GM18868 (cell line): ENCODE data around the gene ASTN2.

ENCODE experiments used
- ATAC-seq: cut with Tn5 transposase; IDR thresholded peaks from one replicate; pipeline ENCODE4 v1.9.1; 2021; ENCODE audit warnings: mild to moderate bottlenecking, moderate library complexity; ENCODE audit not compliant: unreplicated experiment

The ASTN2 gene

DNA sequence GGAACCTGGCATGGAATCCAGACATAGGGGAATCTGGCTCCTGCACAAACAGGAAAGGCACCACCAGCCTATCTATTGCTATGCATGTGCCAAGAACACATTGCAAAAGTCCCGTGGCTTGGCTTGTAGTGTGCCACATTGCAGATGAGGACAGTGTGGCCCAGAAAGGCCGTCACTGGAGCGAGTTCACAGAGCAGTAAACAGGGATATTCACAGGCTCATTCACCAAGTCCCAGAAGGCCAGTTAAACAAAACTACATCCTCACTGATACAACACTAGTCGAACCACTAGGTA lies 767.4 kb downstream of the ASTN2 start:
- peak; percentile 19 for ATAC-seq

- ATAC-seq = peak; percentile 64
Measured at GRCh38 chr9:116646661-116647514, 768.0 kb downstream of the ASTN2 start.

GRCh38 chr9:116644091-116644688 lies 770.7 kb downstream of the ASTN2 start:
- ATAC-seq = no peak

DNA sequence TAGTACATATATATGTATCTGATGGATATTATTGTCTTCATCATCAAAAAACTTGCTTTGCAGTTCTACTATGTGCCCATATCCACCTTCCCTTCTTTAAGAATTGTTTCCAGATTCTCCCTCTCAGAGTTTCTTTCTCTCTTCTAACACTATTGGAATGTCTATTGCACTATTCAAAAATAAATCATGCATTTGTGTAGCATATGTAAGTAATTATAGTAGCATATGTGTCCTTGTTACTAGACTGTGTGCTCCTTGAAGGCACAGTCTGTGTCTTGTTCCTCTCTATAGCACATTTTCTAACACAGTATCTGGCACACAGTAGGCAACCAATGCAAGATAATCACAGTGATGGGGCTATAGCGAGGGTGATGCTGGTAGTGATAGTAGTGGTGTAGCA lies 771.2 kb downstream of the ASTN2 start:
- ATAC-seq = no peak

- no peak for ATAC-seq
Measured at GRCh38 chr9:116641292-116642059, 773.4 kb downstream of the ASTN2 start.

GRCh38 chr9:116639251-116639741 lies 775.6 kb downstream of the ASTN2 start:
- no peak for ATAC-seq

DNA sequence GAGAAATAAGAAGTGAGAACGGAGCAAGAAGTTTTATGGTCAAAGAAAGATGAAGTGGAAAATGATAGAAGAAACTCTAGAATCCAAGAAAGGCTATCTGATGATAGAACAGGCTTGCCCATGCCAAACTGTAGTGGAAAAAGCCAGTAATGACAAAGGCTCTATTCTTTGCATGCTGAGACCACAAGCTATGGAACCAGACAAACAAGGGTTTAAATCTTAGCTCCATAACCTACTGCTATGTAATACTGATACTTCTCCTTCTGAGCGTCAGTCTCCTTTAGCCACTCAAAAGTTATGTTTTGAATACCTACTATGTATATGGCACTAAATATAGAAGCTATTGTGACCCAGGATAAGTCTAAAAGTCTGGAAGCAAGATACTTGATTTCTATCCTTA lies 778.9 kb downstream of the ASTN2 start:
- ATAC-seq = no peak

DNA sequence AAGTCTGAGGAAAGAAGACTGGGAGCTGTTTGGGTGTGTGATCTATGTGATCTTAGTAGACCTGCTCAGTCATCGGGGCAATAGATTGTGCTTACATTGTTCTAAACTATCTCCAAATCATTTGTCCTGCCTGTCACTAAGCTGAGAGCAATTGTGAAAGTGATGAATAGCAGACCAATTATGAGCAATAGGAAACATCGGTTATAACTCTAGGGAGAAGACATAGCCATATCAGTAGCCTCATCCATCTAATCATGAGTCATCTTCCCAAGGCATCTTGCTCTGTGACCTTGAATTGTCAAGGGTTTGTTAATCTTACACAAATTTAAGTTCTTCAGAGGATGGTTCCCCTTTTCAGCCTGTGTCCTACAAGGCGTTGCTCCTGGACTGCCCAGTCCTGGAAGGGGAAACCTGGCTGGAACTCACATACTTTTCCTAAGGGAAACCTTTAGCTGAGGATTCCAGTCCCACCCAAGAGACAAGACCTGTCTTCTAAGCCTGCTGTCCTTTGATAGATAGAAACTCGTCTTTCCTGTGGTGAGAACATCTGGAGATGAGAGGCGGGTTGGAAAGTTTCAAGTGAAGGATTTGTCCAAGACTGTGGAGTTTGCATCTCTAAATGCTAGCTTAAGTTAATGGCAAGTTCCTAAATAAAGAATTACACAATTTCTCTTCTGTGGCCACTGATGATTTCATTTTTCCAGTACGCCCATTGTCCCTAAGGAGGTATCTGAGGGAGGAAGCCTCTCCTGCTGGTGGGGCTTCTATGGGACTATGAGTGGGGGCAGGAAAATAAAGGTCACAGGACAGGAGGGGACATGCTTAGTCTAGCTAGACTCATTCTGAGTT lies 781.6 kb downstream of the ASTN2 start:
- no peak for ATAC-seq

GRCh38 chr9:116629634-116630033 lies 785.2 kb downstream of the ASTN2 start:
- no peak for ATAC-seq

DNA sequence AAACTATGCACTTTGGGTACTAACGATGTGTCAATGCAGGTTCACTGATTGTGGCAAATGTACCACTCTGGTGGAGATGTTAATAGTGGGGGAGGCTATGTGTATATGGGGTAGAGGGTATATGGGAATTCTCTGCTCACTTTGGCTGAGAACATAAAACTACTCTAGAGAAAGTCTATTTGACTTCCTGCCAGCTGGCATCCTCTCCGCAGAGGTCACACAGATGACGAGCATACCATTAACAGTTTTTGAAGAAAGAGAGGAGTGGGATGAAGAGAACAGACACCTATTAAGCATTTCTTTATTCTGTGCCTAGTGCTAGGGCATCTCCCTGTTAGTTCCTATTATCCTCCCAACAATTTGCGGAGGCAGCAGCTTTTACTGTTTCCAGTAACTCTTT lies 786.1 kb downstream of the ASTN2 start:
- no peak for ATAC-seq

- no peak for ATAC-seq
Measured at GRCh38 chr9:116627433-116627832, 787.4 kb downstream of the ASTN2 start.

DNA sequence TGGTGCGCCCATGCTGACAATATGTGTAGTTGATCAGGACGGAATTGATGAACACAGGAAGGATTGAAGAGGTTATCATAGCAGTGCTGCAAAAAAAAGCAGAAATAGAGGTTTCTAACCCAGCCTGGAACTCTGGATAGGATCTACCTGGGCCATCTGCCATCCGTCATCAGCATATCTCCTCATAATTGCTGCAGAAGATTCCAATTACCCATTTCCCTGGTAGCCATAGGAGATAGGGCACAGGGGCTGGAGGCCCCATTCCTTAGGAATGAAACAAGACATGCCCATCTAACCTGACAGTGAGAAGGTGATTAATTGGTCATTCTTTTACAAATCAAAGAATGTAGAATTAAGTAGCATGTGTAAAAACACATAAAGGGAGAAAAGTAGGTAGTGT lies 788.1 kb downstream of the ASTN2 start:
- no peak for ATAC-seq

GRCh38 chr9:116623715-116624114 lies 791.1 kb downstream of the ASTN2 start:
- no peak for ATAC-seq

DNA sequence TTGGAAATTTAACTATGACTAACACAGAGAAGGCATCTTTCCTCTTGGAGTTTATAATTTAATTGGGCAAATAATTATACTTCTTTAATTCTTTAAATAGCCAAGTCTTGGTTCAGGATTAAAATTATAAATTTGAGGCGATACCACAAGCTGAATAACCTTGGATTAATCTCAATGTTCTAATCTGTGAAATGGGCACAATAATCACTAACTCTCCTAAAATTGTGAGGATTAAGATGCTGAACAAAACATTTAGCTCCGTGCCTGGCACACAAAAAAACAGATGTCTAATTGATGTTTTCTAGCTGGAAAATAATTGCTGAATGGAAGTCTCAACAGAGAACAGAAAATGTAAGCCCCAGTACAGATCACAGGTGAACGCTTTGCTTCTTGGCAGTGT lies 797.5 kb downstream of the ASTN2 start:
- ATAC-seq = no peak

DNA sequence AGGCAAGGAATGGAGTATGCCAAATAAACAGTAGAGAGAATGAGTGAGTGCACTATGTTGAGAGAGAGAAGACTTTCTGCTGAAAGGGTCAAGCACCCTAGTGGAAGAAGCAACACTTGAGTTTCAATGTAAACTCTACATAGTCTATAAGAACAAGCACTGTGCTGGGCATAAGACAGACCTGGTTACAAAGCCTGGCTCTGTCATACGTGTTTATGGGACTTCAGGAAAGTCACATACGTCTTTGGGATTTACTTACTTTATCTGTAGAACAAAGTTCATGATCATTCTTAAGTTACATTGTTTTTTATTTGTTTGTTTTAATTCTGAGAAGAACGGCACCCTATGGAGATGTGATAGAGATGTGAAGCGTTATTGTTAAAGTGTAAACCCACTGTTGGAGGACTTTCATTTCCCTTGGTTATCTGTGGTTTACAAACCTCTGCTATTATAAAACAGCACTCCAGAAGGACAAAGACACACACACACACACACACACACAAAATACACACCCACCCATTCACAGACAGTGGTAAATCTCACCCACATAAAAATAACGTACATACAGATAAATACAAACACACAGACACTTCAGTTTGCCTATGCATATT lies 798.4 kb downstream of the ASTN2 start:
- ATAC-seq = no peak

- ATAC-seq = no peak
Measured at GRCh38 chr9:116608064-116608463, 806.8 kb downstream of the ASTN2 start.

DNA sequence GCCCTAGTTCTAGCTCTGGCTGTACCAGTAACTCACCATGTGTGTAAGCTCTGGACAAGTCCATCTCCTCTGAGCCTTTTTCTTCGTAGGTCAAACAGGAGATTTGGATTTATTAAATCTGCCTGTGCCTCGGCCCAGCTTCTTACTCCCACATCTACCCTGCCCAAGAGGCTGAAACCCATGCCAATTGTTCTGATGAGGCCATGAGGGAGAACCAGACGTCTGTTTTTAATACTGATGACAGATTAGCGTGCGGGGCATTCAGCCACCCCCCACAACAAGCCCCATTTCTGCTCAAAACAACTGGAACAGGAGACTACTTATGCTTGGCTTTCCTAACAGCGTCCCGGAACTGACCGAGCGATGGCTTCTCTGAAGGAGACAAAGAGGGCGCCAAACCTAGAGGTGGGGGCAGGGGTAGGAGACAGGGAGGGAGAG lies 808.9 kb downstream of the ASTN2 start:
- ATAC-seq = no peak

DNA sequence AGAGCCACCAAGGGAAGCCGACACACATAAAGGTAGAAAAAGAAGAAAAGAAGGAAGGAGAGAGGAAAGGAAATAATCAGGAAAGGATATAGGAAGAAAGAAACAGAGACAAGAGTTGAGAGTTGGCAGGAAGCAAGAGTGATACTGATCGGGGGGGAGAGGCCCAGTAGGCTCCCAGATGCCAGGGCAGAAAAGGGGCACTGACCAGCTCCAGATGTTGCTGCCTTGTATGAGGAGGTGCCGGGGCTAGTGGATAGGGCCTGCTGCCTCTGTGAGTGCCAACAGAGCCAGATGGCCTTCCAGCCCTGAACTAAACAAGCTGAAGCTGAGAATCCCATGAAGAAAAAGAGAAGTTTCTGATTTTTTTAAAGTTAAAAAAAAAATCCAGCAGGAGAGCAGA lies 809.8 kb downstream of the ASTN2 start:
- ATAC-seq = no peak

- ATAC-seq = no peak
Measured at GRCh38 chr9:116604251-116604650, 810.6 kb downstream of the ASTN2 start.

GRCh38 chr9:116599342-116599884 lies 815.4 kb downstream of the ASTN2 start:
- ATAC-seq = no peak
